ENCODE data around the gene VIPR2.
"Not testable (repeated sequence)": the region's sequence is repeated elsewhere in the genome, so short reads cannot be mapped to it uniquely, and the experiment has no call there.

VIPR2 gene, protein sequence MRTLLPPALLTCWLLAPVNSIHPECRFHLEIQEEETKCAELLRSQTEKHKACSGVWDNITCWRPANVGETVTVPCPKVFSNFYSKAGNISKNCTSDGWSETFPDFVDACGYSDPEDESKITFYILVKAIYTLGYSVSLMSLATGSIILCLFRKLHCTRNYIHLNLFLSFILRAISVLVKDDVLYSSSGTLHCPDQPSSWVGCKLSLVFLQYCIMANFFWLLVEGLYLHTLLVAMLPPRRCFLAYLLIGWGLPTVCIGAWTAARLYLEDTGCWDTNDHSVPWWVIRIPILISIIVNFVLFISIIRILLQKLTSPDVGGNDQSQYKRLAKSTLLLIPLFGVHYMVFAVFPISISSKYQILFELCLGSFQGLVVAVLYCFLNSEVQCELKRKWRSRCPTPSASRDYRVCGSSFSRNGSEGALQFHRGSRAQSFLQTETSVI

GRCh38 chr7:159144758-159145489 lies at the start of gene VIPR2:
Gene VIPR2 (minus strand): TSS chr7:159144867. CDS start chr7:159144771, 96 bp downstream.
- no peak for TF ChIP-seq POLR2A (IDR thresholded peaks at IDR 0.05; ENCODE audit: low read depth, low read length)
- DNase-seq (ENCODE audit: insufficient read length, low spot score) (no peak), FAIRE-seq (no peak)

GRCh38 chr7:159193543-159194090 lies 49.0 kb upstream of the VIPR2 start:
- DNase-seq (ENCODE audit: insufficient read length, low spot score) (no peak), FAIRE-seq (no peak)
- no peak for TF ChIP-seq POLR2A (IDR thresholded peaks at IDR 0.05; ENCODE audit: low read depth, low read length)

DNA sequence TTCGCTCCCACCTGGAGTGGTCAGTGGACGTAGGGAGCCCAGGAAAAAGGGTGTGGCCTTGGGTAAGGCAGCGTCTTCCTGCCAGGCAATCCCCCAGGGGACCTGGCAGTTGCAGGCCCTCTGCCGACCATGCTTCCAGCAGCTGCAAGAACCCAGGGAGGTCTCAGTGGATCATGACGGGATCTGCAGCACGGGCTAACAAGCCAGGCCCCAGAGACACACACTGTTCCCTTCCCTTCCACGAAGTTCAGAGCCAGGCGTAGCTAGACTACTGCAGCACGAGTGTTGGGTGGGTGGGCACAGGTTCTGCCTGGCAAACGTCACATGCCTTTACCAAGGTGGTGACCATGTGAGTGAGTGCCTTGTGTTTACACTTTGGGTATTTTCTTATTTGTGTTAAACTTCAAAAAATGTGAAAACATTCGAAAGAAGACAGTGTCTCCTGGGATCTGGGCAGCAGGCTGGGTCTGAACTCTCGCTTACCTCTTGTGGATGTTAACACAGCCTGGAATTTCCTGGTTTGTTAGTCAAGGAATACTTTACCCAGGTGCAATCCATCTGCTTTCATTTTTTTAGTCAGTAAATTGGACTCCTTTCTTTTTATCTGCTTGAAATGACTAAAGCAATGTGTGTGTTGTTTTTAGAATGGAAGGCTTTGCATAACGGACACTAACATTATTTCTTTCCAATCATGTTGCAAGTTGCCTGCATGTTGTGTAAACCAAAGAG lies 48.2 kb upstream of the VIPR2 start:
- no peak for TF ChIP-seq POLR2A (IDR thresholded peaks at IDR 0.05; ENCODE audit: low read depth, low read length)
- FAIRE-seq (no peak), DNase-seq (ENCODE audit: insufficient read length, low spot score) (no peak)

GRCh38 chr7:159192013-159192412 lies 47.3 kb upstream of the VIPR2 start:
- TF ChIP-seq POLR2A (IDR thresholded peaks at IDR 0.05; ENCODE audit: low read depth, low read length), result no peak
- FAIRE-seq (no peak), DNase-seq (ENCODE audit: insufficient read length, low spot score) (no peak)

- no peak for FAIRE-seq
- DNase-seq (ENCODE audit: insufficient read length, low spot score), result no peak
- no peak for TF ChIP-seq POLR2A (IDR thresholded peaks at IDR 0.05; ENCODE audit: low read depth, low read length)
Measured at GRCh38 chr7:159191236-159191635, 46.6 kb upstream of the VIPR2 start.

DNA sequence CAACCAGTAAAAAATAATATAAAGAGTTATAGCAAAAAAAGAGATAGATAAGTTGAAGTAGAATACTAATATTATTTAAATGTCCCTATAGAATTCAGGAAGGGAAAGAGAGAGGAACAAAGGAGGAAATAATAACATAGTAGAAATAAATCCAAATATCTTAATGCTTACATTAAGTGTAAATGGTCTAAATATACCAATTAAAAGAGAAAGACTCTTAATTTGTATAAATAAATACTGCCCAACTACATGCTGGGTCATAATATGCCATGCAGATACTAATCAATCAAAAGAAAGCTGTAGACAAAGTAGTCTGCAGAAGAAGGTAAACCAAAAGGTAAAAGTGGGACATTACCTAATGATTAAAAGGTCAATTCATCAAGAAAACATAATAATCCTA lies 43.3 kb upstream of the VIPR2 start:
- no peak for FAIRE-seq
- TF ChIP-seq POLR2A (IDR thresholded peaks at IDR 0.05; ENCODE audit: low read depth, low read length), result no peak
- no peak for DNase-seq (ENCODE audit: insufficient read length, low spot score)

DNA sequence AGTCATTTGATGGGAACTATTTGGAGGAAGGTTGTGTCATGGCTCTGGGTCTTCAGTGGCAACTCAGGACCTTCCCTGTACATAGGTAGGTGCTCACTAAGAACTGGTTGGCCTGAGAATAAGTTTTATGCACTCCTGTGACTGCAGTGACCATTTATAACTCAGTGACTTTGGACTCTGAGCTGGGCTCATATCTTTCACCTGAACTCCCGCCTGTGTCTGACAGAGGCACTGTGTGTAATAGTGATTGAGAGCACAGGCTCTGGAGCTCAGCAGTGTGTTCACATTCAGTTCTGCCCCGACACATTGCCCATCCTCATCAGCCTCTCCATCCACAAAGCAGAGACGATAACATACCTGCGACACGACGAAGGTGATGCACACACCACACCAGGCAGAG lies 34.6 kb upstream of the VIPR2 start:
- no peak for DNase-seq (ENCODE audit: insufficient read length, low spot score)
- FAIRE-seq, result no peak
- no peak for TF ChIP-seq POLR2A (IDR thresholded peaks at IDR 0.05; ENCODE audit: low read depth, low read length)

DNA sequence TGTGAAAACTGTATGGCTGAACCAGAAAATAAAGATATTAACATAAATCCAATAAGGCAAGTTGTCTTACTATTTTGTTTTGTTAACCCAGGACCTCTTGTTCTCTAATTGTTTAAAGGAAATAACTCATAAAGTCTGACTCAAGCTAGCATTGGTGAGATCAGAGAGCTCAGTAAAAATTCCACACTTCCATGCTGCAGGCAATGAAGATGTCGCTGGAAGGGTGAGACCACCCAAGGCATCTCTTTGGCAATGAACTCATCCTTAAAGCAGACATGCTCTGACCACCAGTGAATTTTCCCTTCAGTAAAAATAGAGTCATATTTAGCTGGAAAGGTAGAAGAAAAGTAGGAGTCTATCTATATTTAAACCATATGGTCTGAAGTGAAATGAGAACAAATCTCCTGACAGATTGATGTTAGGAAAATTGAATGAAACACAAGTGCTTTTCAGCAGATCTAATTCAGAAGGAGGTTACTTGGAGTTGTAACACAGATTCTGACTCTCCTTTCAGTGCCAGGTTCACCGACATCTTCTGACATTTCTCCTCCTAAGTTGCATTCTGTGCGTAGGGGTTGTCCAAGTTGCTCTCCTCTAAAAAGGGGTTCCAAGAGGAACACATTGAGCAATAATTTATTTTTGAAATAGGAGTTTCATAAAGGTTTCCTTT lies 32.8 kb upstream of the VIPR2 start:
- FAIRE-seq (no peak), DNase-seq (ENCODE audit: insufficient read length, low spot score) (no peak)
- TF ChIP-seq POLR2A (IDR thresholded peaks at IDR 0.05; ENCODE audit: low read depth, low read length), result no peak

DNA sequence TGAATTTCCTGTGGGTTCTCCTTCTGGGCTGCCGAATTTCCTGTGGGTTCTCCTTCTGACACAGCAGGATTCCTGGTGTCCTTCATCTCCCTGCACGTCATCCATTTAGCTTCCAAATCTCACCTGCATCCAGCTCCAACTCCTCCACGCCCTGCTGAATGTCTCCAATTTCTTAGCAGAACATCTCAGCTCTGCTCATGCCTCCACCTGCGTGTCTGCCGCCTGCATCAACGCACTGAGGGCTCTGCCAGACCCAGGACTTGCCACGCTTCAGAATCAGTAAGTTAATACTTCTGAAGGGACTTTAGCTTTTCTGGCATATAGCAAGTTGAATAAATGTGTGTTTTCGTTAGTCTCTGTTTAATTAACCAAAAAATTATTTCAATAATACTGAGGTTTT lies 31.1 kb upstream of the VIPR2 start:
- no peak for TF ChIP-seq POLR2A (IDR thresholded peaks at IDR 0.05; ENCODE audit: low read depth, low read length)
- FAIRE-seq, result no peak
- no peak for DNase-seq (ENCODE audit: insufficient read length, low spot score)

- FAIRE-seq; DNase-seq (ENCODE audit: insufficient read length, low spot score): not testable (repeated sequence)
Measured at GRCh38 chr7:159175100-159175499, 30.4 kb upstream of the VIPR2 start.

DNA sequence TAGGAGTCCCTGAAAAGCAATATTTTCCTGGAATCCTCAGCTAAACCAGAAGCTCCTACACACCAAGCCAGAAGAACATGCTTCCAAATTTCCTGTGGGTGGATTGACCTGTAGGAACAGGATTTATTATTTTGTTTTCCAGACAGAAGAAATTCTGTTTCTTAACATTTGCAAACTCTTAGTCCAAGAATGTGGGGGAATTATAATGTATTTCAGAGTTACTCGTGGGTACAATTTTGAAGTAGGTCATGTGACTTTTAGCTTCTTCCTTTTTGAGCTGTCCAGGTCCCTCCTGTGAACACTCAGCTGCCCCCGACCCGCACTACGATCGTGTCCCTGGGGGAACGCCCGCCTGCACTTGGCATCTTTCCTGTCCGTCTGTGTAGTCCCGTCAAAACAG lies 27.7 kb upstream of the VIPR2 start:
- no peak for TF ChIP-seq POLR2A (IDR thresholded peaks at IDR 0.05; ENCODE audit: low read depth, low read length)
- DNase-seq (ENCODE audit: insufficient read length, low spot score) (no peak), FAIRE-seq (no peak)

GRCh38 chr7:159169391-159169790 lies 24.7 kb upstream of the VIPR2 start:
- no peak for DNase-seq (ENCODE audit: insufficient read length, low spot score)
- no peak for TF ChIP-seq POLR2A (IDR thresholded peaks at IDR 0.05; ENCODE audit: low read depth, low read length)
- FAIRE-seq, result no peak

- no peak for DNase-seq (ENCODE audit: insufficient read length, low spot score)
- FAIRE-seq, result no peak
- no peak for TF ChIP-seq POLR2A (IDR thresholded peaks at IDR 0.05; ENCODE audit: low read depth, low read length)
Measured at GRCh38 chr7:159167139-159167538, 22.5 kb upstream of the VIPR2 start.
